HG02763 (cell line): ENCODE data around the gene CCL17.
"Not testable (repeated sequence)": the region's sequence is repeated elsewhere in the genome, so short reads cannot be mapped to it uniquely, and the experiment has no call there.

Source experiments
- ATAC-seq: cut with Tn5 transposase; IDR thresholded peaks from one replicate; pipeline ENCODE4 v1.9.1; 2021; ENCODE audit warnings: mild to moderate bottlenecking, moderate library complexity; ENCODE audit not compliant: unreplicated experiment

The CCL17 gene

GRCh38 chr16:57395026-57395425 lies 9.5 kb upstream of the CCL17 start:
- no peak for ATAC-seq

GRCh38 chr16:57396786-57397185 lies 7.8 kb upstream of the CCL17 start:
- ATAC-seq = no peak

DNA sequence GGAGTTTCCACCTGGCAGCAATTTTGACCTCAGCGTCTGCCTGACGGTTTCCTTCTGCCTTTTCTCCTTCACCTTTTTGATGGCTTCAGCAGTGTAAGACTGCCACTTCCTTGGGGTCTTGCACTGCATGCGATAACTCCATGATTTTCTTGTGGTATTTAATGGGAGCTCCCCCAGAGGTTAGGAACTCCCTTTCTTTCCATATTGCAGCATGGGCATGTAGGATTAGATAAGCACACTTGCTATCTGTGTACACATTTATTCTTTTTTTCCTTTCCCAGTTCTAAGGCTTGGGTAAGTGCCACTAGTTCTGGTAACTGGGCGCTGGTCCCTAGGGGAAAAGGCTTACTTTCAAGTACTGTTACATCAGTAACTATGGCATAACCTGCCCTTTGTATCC lies 7.1 kb upstream of the CCL17 start:
- not testable (repeated sequence) for ATAC-seq

- ATAC-seq = no peak
Observed at GRCh38 chr16:57401943-57402640, 2.5 kb upstream of the CCL17 start.

GRCh38 chr16:57405097-57405496 lies 530 bp downstream of the CCL17 start:
- no peak for ATAC-seq

DNA sequence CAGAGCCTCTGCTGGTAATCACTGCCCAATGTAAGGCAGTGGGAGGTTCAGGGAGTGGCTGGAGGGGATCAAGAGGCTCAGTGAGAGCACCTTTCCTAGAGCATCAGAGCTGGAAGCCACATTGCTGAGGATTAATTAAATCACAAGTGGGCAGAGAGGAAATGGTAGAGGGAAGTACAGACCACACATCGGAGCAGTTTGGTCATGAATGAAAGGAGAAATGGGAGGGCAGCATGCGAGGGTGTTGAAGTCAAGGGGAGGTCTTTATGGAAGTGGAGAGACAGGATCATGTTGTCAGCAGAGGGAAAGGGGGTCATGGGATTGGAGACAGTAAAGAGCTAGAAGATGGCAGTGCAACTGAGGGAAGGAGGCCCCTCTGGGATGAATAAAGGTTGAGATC lies 2.3 kb downstream of the CCL17 start:
- ATAC-seq = no peak

DNA sequence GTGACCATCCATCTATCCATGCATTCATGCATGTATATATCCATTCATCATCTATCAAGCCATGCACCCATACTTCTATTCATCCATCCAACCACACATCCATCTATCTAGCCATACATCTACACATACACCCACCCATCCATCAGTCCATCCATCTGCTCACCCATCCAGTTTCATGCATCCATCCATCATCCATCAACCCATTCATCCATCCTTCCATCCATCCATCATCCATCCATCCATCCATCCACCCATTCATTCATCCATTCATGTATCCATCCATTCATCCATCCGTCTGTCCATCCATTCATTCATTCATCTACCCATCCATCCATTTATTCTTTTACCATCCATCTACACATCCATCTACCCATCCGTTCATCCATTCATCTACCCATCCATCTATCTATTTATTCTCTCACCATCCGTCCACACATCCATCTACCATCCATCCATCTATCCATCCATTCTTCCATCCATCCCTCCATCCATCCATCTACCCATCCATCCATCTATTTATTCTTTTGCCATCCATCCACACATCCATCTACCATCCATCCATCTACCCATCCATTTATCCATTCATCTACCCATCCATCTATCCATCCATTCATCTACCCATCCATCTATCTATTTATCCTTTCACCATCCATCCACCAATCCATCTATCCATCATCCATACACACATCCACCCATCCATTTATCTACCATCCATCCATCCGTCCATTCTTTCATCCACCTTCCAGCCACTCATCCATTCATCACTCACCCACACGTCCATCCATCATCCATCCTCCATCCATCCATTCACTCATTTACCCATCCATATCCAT lies 3.2 kb downstream of the CCL17 start:
- no peak for ATAC-seq

DNA sequence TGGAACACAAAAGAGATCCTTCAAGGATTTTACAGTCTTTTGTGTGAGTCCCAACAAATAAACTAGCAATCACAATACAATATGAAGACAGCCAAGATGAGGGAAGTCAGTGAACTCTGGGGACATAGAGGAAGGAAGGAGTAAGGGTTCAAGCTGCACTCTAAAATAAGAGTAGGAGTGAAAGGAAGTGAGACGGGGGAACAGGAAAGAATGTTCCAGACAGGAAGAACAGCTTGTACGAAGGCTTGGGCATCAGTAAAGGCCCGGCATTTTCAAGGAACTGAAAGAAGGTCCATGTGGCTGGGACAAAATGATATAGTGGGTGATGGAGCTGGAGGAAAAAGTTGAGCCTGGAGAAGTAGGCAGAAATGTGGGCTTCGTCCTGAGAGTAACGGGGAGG lies 4.5 kb downstream of the CCL17 start:
- no peak for ATAC-seq

DNA sequence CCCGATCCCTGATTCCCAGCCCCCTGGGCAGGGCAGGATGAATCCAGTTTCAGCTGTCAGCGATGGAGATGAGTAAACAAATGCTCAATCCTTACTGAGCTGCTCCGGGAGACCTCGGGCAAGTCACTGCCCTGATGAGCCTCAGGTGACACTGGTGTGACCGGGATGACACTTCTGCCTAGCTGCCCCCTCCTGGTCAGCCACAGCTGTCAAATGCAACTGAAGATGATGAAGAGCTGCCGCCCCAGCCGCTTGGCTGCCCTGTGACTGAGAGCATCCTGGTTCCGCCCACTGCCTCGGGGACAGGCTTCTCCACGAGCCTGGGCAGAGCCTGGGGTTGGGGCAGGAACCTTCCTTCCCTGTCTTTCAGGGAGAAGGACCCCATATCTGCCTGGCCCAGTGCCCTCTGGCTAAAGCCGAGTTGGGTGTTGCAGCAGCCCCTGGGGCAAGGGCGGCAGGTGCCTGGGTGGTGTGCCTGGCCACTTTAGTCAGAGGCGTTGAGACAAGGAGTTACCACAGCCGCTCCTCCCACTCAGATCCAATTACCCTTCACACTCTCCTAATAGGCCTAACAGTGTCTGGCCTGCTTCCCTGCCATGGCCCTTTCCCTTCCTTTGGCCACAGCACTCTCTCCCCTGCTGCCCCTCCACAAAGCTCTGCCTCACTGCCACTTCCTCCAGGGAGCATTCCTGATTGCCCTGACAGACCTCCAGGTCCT lies 5.5 kb downstream of the CCL17 start:
- ATAC-seq = no peak

GRCh38 chr16:57411362-57411976 lies 6.9 kb downstream of the CCL17 start:
- no peak for ATAC-seq

GRCh38 chr16:57412584-57412983 lies 8.0 kb downstream of the CCL17 start:
- ATAC-seq = no peak

DNA sequence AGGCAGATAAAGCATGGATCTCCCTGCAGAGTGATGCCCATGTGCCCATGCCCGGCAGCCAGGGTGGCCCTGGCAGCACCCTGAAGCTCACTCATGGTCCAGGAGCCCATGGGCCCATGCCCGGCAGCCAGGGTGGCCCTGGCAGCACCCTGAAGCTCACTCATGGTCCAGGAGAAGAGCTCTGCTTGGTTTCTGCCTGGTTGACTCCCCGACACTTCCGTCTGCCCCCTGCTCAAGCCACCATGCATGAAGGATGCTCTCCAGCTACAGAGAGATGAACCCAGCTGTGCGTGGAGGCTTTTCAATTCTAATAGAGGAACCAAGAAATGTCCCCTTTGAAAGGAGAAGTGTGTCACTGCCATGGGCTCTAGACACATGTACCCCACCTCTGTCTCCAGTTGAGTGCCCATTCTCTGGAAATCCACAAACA lies 8.7 kb downstream of the CCL17 start:
- ATAC-seq = peak; percentile 60

GRCh38 chr16:57413733-57414132 lies 9.2 kb downstream of the CCL17 start:
- ATAC-seq = no peak

DNA sequence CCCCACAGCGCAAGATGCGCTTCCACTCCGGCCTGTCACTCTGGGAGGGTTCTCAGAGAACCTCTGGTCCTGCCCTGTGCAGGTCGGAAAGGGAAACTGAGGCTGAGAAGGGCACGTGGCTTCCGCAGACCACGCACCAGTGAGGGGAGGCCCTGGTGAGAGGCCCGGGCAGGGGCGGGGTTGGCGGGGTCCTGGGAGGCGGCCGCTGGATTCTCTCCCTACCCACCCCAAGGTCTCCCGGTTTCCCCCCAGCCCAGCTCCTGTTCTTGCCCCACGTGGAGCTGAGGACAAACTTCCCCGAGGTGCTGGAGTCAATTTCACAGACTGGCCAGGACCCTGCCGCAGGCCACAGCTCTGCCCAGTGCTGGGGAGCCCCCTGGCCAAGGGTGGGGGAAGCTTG lies 11.5 kb downstream of the CCL17 start:
- ATAC-seq = no peak

DNA sequence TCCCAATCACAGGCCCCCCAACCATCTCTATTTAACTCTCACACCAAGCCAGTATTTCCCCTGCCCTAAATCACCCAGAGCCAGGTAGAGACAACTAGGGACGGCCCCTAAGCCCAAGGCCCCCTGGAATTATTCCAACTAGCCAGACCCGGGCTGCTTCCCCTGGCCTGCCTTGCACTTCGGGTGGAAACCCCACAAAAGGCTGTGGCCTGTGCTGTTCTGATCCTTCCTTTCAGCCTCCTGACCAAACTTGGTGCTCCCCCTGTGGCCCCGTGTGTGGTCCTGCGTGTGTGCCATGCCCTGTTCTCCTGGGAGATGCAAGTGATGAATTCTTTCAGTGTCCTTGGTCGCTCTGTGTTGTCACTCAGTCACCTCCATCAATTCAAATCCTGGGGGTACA lies 14.9 kb downstream of the CCL17 start:
- no peak for ATAC-seq

- no peak for ATAC-seq
Observed at GRCh38 chr16:57422026-57422944, 17.7 kb downstream of the CCL17 start.

DNA sequence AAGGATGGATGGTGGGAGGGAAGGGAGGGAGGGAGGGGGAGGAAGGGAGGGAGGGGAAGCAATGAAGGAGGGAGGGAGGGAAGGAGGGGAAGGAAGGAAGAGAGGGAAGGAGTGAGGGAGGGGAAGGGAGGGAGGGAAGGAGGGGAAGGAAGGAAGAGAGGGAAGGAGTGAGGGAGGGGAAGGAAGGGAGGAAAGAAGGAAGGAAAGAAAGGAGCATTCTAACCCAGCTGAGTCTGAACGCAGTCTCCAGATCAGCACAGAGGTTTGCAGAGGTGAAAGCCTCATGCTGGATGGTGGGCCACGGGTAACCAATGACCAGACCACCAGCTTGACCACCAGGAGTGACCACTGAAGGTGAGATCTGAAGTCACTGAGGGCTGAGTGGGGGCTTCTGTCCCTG lies 18.6 kb downstream of the CCL17 start:
- ATAC-seq = no peak

DNA sequence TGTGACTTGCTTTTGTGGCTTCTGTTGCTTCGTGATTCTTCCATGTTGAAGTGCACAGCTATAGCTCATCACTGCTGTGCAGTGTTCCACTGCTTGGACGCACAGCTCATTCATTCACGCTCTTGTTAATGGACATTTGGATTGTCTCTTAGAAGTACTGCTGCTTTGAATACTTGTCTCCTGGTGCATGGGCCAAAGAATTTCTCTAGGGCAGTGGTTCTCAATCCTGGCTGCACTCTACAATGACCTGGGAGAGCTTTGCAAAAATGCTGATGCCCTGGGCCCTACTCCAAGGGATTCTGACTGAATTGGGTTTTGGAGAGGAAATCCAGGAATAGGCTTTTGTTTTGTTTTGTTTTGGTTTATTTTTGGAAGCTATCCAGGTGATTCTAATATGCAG lies 20.0 kb downstream of the CCL17 start:
- no peak for ATAC-seq

- ATAC-seq = no peak
Observed at GRCh38 chr16:57426356-57426755, 21.8 kb downstream of the CCL17 start.

GRCh38 chr16:57427307-57427706 lies 22.7 kb downstream of the CCL17 start:
- ATAC-seq = no peak
